GM19438 (cell line): ENCODE data around the gene PRKAR1B.
"Not testable (repeated sequence)": the region's sequence is repeated elsewhere in the genome, so short reads cannot be mapped to it uniquely, and the experiment has no call there.

ENCODE experiments used
- ATAC-seq: cut with Tn5 transposase; IDR thresholded peaks from one replicate; pipeline ENCODE4 v1.9.1; 2021; ENCODE audit warnings: low read depth; ENCODE audit not compliant: unreplicated experiment

The PRKAR1B gene

DNA sequence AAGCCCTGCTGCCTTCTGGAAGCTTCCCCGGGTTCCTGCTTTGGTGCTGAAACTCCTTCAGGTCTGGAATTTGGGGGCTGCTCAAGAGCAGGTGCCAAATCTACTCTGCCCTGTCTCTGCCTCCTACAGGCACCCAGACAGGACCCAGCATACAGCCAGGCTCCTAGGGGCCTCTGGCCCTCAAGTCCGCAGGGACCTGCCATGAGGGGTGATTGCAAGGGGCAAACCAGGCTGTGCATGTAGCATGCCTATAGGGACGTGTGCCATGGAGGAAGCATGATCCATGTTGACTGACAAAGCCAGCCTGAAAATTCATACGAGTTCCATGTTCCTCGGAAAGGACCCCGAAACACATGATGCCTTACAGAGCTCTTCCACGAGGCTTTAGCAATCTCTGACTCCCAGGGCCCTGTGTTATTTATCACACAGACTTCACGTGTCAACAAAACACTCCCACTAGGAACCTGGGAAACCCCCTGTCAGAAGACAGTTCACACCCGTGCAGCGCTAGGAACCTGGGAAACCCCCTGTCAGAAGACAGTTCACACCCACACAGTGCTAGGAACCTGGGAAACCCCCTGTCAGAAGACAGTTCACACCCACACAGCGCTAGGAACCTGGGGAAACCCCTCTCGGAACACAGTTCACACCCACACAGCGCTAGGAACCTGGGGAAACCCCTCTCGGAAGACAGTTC, 75.9 kb downstream of the PRKAR1B start:
- no peak for ATAC-seq

DNA sequence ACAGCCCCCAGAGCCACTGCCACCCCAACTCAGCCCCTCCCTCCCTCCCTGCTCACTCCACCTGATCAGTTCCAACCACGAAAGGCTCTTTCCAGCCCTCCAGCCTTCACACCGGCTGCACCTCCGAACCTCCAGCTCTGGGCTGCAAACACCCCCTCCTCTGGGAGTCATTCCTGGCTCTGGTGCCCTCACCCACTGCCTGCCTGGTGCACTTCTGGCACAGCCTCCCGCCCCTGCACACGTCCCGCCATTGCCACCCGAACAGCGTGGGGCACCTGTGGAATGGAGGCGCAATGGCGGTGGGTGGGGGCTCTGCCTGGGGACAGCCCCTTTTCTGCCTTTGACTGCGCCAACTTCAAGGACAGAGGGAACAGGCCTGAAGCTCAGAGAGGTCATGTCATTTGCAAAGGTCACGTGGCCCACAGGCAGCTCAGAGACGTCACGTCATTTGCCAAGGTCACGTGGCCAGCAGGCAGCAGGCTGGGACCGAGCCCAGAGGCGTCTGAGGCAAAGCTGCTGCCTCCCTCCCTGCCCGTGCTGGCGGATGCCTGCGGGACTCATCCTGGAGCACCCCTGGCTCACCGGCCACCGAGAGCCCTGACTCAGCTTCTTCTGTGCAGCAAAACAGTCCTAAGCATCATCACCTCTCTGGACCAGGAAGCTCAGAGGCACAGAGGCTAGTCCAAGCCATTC, 76.6 kb downstream of the PRKAR1B start:
- ATAC-seq: no peak

DNA sequence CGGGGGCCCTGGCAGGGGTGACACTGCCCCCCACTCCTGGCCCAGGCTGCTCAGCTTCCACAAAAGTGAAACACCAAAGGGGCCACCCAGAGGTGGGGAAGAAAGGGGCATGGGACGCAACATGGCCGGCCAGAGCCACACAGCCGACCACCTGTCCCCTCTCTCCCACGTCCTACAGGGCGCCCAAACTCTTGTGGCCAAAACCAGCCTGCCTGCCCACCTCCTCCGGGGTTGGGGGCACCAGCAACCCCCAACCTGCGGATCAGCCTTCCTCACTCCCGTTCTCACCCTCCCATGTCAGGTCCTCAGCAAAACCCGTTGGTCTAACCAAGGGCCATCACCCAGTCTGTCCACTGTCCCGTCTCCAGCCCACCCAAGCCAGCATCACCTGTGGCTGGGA, 80.1 kb downstream of the PRKAR1B start:
- ATAC-seq: no peak

DNA sequence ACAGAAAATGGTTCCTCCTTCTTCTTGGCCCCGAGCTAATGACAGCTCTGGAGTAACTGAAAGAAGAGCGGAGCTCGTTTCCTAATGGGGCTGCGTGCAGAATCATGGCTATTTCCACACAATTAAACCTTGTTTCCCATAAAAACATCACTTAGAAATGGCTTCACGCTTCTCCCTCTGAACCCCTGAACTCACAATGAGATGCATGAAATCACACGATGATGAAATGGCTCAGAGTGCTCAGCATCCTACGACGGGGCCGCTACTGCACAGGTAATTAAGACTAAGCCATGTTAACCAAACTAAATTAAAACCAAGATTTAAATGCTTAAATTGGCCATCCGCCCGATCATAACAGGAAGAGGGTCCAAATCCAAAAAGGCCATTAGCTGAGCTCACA, 80.6 kb downstream of the PRKAR1B start:
- no peak for ATAC-seq

DNA sequence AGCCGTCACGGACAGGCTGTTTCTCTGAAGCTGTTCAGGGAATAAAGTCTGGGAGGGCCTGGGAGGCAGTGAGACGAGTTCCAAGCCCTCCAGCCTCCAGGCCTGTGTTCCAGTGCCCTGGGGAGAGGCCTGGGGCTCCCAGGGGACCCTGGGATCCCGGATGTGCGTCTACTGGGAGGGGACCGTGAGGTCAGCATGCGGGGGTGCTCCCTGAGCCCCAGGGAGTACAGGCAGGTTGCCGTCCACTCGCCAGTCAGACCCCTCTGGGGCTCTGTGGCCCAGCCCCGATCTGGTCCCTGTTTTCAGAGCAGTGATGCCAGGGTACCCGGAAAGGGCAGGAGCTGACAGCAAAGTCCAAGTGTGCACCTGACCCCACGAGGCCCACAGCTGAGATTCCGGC, 81.5 kb downstream of the PRKAR1B start:
- ATAC-seq: no peak

DNA sequence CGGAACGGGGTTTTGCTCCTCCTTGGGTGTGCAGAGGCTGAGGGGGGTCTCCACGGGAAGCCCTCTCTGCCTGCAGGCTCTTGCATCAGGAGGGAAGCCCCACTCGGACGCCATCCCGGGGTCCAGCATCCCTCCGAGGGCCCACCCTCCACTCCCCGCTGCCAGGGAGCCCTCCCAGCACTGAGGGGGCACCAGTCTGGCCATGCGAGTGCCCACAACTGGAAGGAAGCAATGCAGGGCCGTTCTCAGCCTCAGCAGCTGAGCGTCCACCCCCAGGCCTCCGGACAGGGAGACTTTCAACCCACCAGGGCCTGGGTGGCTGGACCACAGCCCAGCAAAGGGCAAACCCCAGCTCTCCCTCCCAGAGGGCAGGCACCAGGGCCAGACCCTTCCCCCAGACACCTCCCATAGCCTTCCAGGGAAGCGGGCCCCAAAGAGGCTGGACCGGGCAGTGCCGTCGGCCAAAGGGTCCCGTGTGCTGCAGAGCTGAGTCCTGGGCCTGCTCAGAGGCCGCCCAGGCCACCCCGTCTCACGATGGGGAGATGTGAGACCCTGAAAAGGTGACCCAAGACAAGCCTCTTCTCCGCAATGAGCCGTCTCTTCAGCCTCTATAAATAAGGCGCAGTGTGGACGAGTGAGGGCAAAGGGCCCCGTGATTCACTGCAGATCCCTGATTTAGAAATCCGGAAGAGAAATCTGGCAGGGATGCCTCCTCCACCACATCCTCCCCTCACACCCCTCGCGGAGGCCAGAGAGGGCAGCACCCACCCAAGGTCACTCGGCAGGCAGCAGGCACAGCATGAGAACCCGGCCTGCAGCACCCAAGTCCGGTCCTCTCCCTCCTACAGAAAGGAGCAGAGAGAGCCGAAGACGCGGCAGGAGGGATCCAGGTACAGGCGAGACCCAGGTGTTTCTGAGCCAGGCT, 82.4 kb downstream of the PRKAR1B start:
- no peak for ATAC-seq

DNA sequence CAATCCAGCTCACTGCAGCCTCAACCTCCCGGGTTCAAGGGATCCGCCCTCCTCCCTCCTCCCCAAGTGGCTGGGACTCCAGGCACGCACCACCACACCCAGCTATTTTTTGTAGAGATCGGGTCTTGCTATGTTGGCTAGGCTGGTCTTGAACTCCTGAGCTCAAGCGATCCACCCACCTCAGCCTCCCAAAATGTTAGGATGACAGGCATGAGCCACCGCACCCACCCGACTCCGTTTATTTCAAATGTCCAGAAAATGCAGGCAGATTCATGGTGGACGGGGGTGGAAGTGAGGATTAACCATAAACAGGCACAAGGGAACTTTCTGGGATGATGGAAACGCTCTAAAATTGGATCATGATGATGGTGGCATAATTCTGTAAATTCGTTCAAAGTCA, 85.1 kb downstream of the PRKAR1B start:
- no peak for ATAC-seq

DNA sequence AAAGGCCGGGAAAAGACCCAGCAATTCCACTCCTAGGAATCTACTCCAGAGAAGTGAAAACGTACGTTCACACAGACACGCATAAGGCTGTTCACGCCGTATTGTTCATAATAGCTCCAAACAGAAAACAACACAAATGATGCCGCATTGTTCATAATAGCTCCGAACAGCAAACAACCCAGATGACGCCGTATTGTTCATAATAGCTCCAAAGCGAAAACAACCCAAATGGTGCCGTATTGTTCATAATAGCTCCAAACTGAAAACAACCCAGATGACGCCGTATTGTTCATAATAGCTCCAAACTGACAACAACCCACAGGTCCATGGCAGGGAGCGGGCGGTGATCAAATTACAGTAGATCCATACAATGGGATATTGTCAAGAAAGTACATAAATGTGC, 85.8 kb downstream of the PRKAR1B start:
- no peak for ATAC-seq

DNA sequence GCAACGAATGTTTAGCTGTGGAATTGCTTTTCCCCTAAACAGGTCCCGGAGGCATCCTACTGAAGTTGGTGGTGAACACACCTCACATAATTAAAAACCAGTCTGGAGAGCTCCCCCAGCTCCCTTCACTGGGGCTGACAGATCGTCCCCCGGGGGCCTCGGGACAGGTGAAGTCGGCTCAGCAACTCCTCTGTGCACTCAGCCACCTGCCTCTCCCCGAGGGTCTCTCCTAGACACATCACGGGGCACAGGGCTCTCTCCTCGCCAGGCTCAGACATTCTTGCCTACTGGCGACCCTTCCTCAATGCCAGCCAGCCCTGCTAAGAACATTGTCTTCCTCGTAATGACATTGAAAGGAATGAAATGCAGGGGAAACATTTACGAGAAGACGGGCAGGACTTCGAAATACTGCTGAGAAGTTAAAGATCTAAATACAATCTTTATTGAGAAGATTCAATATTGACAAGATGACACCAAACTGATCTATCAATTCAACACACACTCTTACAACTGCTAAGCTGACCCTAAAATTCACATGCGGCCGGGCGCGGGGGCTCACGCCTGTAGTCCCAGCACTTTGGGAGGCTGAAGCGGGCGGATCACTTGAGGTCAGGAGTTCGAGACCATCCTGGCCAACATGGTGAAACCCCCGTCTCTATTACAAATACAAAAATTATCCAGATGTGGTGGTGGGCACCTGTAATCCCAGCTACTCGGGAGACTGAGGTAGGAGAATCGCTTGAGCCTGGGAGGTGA, 88.6 kb downstream of the PRKAR1B start:
- no peak for ATAC-seq

DNA sequence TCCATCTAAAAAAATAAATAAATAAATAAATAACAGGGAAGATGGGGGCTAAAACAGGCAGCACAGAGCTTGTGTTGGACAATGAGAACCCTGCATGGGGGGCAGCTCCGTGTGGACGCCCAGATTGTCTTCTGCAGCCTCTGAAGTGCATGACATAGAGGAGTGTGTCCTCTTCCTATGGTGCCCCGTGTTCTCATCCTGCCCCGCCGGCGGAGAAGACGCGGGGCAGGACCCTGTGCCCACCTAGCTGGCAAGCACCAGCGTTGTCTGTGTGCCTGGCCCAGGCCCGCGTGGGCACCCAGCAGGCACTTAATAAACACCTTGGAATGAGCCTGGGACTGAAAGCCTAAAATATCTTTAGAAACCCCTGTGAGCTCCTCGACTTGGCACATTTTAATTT, 89.3 kb downstream of the PRKAR1B start:
- no peak for ATAC-seq

DNA sequence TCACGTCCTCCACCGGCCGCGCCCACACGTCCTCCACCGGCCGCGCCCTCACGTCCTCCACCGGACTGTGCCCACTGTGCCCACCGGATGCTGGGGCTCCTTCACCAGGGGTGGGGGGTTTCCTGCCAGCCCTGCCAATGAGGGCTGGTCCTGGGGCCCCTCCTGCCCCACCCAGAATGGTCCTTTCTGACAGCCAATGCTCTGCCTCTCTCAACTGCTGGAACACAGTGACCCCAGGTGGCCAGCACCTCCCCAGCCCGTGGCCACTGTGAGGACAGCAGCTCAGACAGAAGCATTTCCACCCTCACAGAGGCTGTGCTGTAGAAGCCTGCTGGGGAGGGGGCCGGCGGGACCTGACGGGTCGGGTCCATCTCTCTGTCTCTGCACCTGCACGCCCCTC, 90.7 kb downstream of the PRKAR1B start:
- ATAC-seq: no peak

DNA sequence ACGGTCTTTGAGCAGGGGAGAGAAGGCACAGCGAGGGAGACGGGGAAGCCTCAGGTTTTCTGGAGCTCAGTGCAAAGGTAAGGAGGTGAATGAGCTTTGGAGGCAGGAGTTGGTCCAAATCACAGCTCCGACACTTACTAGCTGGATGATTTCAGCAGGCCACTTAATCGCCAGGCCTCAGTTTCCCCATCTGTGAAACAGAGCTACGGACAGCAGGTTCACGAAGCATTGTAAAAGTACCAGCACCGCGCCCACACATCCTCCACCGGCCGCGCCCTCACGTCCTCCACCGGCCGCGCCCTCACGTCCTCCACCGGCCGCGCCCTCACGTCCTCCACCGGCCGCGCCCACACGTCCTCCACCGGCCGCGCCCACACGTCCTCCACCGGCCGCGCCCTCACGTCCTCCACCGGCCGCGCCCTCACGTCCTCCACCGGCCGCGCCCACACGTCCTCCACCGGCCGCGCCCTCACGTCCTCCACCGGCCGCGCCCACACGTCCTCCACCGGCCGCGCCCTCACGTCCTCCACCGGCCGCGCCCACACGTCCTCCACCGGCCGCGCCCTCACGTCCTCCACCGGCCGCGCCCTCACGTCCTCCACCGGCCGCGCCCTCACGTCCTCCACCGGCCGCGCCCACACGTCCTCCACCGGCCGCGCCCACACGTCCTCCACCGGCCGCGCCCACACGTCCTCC, 91.2 kb downstream of the PRKAR1B start:
- not testable (repeated sequence) for ATAC-seq

DNA sequence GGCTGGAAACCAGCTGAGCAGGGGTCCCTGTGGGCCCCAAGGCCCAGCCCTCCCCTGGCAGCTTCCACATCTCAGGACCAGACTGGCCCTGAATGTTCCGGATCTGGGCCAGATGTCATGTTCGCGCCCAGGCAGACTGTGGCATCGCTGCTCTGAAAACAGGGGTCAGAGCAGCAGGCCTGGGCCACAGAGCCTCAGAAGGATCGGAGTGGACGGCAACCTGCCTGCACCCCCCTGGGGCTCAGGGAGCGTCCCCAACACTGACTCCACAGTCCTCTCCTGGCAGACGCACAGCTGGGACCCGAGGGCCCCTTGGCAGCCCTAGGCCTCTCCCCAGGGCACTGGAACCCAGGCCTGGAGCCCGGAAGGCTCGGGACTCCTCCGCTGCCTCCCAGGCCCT, 91.9 kb downstream of the PRKAR1B start:
- ATAC-seq: no peak

DNA sequence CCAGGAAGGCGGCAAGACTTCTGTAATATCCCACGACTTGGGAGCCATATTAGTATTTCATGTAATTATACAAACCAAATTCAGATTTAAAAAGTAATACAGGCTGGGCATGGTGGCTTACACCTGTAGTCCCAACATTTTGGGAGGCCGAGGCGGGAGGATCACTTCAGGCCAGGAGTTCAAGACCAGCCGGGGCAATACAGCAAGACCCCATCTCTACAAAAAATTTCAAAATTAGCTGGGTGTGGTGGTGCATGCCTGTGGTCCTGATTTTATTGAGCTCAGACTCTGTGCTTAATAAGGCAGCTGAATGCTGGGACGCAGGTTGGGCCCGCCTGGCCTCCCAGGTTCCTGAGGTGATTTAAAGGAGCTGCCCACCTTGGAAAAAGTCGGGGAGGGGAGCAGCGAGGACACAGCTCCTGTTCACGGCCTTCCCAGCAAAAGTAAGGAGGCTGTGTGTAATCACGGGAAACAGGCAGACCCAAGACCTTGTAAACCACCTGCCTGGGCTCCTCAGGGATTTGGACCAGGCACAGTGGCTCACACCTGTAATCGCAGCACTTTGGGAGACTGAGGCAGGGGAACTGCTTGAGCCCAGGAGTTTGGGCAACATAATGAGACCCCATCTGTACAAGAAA, 93.6 kb downstream of the PRKAR1B start:
- no peak for ATAC-seq

DNA sequence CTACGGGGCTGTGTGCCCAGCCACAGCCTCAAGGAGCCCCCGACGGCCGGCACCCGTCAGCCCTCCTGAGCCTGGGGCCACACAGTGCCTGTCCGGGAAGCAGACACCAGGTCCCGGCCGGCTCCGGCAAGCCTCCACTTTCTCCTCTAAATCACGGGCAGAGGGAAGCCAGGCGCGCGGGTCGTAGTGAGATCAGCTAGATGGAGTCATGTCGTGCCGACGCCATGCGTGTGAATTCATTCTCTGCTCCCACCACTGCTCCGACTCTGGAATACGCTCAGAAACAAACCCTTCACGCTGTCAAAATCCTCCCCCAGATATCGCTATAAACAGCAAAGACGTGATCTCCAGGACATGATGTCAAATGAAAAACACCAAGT, 94.3 kb downstream of the PRKAR1B start:
- no peak for ATAC-seq

DNA sequence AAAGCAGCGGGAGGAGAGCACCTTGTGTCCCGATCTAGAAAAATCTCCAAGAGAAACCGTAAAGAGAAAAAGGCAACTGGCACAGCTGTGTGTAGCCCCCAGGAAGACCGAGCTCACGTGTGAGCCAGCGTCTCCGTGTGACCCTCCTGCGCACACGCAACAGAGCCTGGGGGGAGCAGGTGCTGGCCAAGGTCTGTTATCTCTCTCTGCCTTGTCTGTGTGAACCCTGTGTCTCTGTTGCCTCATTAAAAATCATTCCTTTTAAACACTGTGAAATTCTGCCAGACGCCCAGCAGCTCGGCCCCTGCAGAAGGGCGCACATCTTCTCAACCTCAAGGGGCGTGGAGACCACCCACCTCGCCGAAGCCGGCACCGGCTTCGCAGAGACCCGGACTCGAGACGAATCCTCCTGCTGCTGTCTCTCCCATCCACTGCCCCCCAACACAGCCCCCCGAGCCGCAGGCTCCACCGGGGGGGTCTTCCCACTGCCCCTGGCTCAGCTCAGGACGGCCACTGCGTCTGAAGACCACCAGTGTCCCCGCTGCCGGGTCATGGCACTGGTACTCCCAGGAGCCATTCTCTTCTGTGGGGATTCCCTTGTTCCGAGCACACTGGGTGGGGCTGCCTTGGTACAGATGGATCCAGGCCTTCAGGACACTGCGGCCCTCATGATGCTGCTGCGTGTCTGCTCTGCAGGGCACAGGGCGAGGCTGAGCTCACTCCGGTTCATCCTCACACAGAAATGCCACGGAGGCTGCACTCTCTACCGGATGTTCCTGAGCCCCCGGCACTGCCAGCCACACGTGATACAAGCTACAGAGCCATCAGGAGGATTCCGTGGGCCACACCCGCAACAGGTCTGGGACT, 94.9 kb downstream of the PRKAR1B start:
- no peak for ATAC-seq

DNA sequence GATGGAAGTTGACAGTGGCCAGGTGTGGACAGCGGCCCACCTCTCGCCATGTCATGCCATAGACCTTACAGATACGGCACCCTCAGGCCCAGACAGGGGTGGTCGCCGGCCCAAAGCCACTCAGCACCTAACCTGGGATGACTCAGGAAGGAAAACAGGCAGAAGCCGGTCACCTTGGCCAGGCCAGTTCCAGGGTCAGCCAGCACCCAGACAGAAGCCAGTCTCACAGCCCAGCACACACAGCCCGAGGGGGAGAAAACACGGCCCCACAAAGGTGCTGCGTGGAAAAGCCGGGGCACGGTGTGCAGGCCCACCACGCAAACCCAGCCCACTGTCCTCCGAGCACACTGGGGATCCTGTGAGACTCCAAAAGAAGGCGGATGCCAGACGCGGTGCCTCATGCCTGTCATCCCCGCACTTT, 95.8 kb downstream of the PRKAR1B start:
- ATAC-seq: no peak

DNA sequence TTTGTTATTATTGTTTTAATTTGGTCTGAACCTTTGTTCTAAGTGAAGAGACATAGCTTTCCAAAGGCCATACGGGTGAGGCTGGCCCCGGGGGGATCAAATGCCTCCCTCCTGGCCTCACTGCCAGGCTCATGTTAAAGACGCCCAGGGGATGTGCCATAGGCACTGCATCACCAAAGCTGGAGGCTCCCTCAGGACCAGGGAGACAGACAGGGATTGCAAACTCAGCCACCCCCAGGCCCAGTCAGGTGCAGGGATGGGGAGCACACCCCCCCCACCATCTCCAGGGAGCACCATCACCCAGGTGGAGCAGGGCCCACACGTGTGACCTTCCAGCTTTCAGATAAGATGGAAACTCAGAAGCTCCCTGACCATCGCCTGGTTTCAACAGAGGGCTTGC, 96.5 kb downstream of the PRKAR1B start:
- no peak for ATAC-seq

DNA sequence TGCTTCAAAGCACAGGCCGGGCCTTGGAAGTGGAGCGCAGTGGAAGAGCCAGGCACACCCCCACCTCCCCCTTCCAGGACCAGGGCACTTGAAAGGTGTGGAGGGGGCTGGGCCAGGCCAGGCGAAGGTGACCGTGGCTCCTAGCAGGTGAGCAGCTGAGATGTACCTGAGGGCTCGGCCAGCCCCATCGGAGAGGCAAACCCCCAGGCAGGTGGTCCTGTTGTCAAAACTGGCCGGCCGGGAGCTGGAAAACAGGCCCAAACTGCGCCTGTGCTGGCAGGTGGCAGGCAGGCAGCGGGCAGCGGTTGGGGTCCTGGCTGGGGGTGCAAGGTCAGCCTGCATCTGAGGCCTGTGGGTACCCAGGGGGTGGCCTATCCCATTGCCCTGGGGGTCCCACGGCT, 97.0 kb downstream of the PRKAR1B start:
- no peak for ATAC-seq
